Heart left ventricle (tissue), 13 donors: Measurements from ENCODE around the gene GAPVD1.

ENCODE experiments used
- POLR2A ChIP-seq, 2 donors: fragments of 450-650 bp; IDR thresholded peaks; one replicate each; pipeline ENCODE4 v1.6.1; 2017; ENCODE audit warnings: antibody characterized with exemption in 2 of 2, mild to moderate bottlenecking in 2 of 2, moderate library complexity in 2 of 2
- TF ChIP-seq, protein P1 (sequence below), 12 donors: fragments of 200-600 bp; sonication (generic) in 4 of 12; IDR thresholded peaks; one replicate each; pipeline versions ENCODE4 v1.5.0 to v1.8.0; 2018 to 2022; ENCODE audit warnings: antibody characterized with exemption in 12 of 12, mild to moderate bottlenecking in 5 of 12
- donor health status: ischemic (EF 13 %, LVEDD 7.1; RV severe dilation, severe dysfunction).
- donor health status: DM: no; HTN: yes; CAD: no.
- donor health status: DM: no; HTN: no; CAD: no.
- donor health status: ischemic (EF 25% LVEDD 6.9; RV normal size, moderate dysfunction).
- donor health status: ischemic (EF 25% LVEDD 5.7; RV mildly dilated, moderate dysfunction).
- donor health status: ischemic (EF 35%, LVEDD 5.7; RV mildly dilated, moderate dysfunction).
- donor health status: nonischemic (EF 11% LVEDD 7.7; RV severe dilation, severe dysfunction).
- donor health status: DM: yes; HTN: yes; CAD: no.
- donor health status: PGD.
- donor health status: ischemic (EF 29% LVEDD 5.4; RV normal size, mild dysfunction).
- donor health status: nonischemic (EF 23%, LVEDD 6.1; RV moderate dilation, normal function).

GRCh38 chr9:125271081-125271480, 9.5 kb downstream of the GAPVD1 start:
- no peak for TF ChIP-seq POLR2A (IDR thresholded peaks at IDR 0.05)
- TF ChIP-seq, protein P1, sequence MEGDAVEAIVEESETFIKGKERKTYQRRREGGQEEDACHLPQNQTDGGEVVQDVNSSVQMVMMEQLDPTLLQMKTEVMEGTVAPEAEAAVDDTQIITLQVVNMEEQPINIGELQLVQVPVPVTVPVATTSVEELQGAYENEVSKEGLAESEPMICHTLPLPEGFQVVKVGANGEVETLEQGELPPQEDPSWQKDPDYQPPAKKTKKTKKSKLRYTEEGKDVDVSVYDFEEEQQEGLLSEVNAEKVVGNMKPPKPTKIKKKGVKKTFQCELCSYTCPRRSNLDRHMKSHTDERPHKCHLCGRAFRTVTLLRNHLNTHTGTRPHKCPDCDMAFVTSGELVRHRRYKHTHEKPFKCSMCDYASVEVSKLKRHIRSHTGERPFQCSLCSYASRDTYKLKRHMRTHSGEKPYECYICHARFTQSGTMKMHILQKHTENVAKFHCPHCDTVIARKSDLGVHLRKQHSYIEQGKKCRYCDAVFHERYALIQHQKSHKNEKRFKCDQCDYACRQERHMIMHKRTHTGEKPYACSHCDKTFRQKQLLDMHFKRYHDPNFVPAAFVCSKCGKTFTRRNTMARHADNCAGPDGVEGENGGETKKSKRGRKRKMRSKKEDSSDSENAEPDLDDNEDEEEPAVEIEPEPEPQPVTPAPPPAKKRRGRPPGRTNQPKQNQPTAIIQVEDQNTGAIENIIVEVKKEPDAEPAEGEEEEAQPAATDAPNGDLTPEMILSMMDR (IDR thresholded peaks at IDR 0.05), result no peak
